Fibroblast of pulmonary artery (primary cell): ENCODE data around the gene FAM237A.

Experiments
- DNase-seq: peaks from one replicate; pipeline ENCODE4 v3.0.0-alpha.2; 2010; ENCODE audit warnings: low read depth
- H3K4me3 ChIP-seq: replicated peaks from 2 replicates; pipeline ENCODE4 v1.5.1; 2011; ENCODE audit warnings: low read depth, mild to moderate bottlenecking, control low read depth, low read length, moderate library complexity
- CTCF ChIP-seq: IDR thresholded peaks from 2 replicates; pipeline ENCODE4 v1.5.1; 2011; ENCODE audit warnings: mild to moderate bottlenecking, control low read depth, low read length, inconsistent platforms; ENCODE audit errors: missing control alignments

FAM237A gene

DNA sequence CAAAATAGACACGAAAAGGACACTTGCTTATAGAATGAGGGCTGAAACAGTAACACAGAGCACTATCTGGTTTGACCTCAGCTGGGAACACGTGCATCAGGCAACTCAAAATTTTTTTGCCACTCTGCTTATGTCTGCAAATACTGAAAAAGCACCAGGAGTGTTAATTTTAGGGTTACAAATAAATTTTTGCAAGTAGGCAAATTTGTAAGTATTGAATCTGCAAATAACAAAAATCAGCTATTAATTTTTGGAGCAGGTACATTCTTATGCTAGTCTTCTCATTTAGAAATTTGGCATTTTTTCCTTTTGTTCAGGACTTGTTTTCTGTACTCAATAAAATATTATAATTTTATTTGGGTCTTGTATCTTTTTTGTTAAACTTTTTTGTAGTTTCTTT, 46.2 kb downstream of the FAM237A start:
- H3K4me3 ChIP-seq, result no peak overlapping the region
- DNase-seq, result no peak
- no peak for TF ChIP-seq CTCF

DNA sequence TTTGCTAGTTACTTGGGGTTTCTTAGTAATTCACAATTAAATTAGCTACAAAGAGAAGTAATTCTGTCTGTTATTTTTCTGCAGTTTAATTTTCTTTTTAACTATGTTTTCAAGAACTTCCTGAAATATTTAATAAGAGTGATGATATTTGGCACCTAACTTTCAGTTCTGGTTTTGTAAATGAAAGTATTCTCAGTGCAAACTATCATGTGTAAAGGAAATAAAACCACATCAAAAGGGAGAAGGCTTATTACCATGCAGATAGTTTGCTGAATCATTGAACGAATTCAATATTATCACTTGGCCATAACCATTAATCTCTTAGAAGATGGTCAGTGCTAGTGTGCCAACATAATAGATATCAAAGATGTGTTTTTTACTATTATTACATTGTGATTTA, 46.7 kb downstream of the FAM237A start:
- H3K4me3 ChIP-seq, result no peak overlapping the region
- TF ChIP-seq CTCF, result no peak
- no peak for DNase-seq

GRCh38 chr2:206692971-206693370, 50.7 kb downstream of the FAM237A start:
- no peak for TF ChIP-seq CTCF
- no peak overlapping the region for H3K4me3 ChIP-seq
- no peak for DNase-seq

DNA sequence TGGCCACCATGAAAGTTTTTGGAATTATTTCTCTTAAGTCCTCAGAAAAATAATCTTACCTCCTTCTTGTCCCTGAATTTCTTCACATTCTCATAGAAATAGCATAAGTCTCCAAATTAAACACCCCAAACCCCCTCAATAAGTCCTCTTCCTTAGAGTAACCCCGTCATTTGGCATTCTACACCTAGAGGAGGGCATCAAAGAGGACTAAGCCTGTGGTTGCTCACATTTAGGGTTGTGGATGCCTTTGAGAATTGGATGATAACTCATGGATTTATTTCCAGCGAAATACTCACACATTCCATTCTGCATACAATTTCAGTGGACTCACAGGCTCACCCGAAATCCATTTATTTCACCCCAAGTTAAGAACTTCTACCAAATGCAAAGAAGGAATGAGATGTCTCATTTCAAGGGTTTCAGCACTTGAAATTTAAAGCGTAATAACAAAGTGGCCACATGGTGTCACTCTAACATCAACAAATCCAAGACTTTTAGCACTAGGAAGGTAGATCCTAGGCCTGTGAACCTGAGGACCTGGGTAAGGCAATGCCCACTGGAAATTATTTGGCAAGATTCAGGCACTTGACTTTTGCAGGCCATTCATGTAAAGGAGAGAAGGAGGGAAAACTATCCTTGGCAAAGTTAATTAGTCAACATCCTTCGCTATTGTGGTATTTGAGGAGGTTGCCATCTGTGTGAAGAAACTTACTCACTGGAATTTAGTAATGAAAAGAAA, 51.3 kb downstream of the FAM237A start:
- TF ChIP-seq CTCF, result peak; percentile 64
- H3K4me3 ChIP-seq, result no peak overlapping the region
- DNase-seq, result peak; percentile 81

GRCh38 chr2:206696910-206697309, 54.6 kb downstream of the FAM237A start:
- no peak overlapping the region for H3K4me3 ChIP-seq
- TF ChIP-seq CTCF, result no peak
- DNase-seq, result no peak

DNA sequence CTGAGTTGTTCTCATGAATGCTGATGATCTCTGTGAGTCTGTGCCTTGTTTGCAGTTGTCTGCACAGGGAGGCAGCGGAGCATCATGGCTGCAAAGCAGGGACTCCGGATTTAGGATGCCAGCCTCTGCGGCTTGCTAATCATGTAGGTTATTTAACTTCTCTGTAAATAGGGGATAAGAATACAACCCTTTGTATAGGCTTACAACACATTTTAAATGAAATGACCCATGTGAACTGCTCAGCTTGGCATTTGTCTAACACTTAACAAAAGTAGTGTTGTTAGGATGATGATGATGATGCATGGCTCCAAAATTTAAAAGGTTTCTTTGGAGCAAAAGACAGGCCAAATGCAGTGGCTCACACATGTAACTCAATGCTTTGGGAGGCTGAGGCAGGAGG, 56.5 kb downstream of the FAM237A start:
- DNase-seq, result no peak
- no peak for TF ChIP-seq CTCF
- H3K4me3 ChIP-seq, result no peak overlapping the region
